GM23248 (cell line): ENCODE measurements around the gene PRKCA. TPM values are rescaled to one million over a fixed set of nuclear protein-coding genes. Genes with fewer than 3 reads are reported as not detected.

Experiments
- DNase-seq: peaks from one replicate; pipeline ENCODE4 v3.0.0-alpha.2; 2015
- H2AFZ ChIP-seq: fragments of 200-600 bp; sonication (generic); 2 replicates; pipeline ENCODE4 v1.6.1; 2016; ENCODE audit warnings: antibody characterized with exemption
- H3F3A ChIP-seq: fragments of 200-600 bp; sonication (generic); 2 replicates; pipeline ENCODE4 v1.6.1; 2016; ENCODE audit warnings: mild to moderate bottlenecking, antibody characterized with exemption, mixed run types; ENCODE audit not compliant: insufficient read depth
- H3K27ac ChIP-seq: fragments of 200-600 bp; sonication (generic); 2 replicates; pipeline ENCODE4 v1.5.1; 2016; ENCODE audit warnings: mild to moderate bottlenecking
- H3K27me3 ChIP-seq: fragments of 200-600 bp; sonication (generic); replicated peaks from 2 replicates; pipeline ENCODE4 v1.6.1; 2016; ENCODE audit warnings: mild to moderate bottlenecking; ENCODE audit not compliant: insufficient read depth
- H3K36me3 ChIP-seq: fragments of 200-600 bp; sonication (generic); 2 replicates; pipeline ENCODE4 v1.6.1; 2016; ENCODE audit warnings: low read depth, mild to moderate bottlenecking
- H3K4me1 ChIP-seq: fragments of 200-600 bp; sonication (generic); 2 replicates; pipeline ENCODE4 v1.6.1; 2016; ENCODE audit warnings: mild to moderate bottlenecking; ENCODE audit not compliant: insufficient read depth
- H3K4me2 ChIP-seq: fragments of 200-600 bp; sonication (generic); one replicate; pipeline ENCODE4 v1.6.1; 2016; ENCODE audit warnings: mild to moderate bottlenecking; ENCODE audit not compliant: unreplicated experiment
- H3K4me3 ChIP-seq: fragments of 200-600 bp; sonication (generic); 2 replicates; pipeline ENCODE4 v1.5.1; 2016; ENCODE audit warnings: mild to moderate bottlenecking
- H3K79me2 ChIP-seq: fragments of 200-600 bp; sonication (generic); 2 replicates; pipeline ENCODE4 v1.6.1; 2016; ENCODE audit warnings: mild to moderate bottlenecking; ENCODE audit not compliant: insufficient read depth
- H3K9ac ChIP-seq: fragments of 200-600 bp; sonication (generic); 2 replicates; pipeline ENCODE4 v1.6.1; 2016; ENCODE audit warnings: mild to moderate bottlenecking
- H3K9me2 ChIP-seq: fragments of 200-600 bp; sonication (generic); 2 replicates; pipeline ENCODE4 v1.6.1; 2016; ENCODE audit warnings: mixed run types, mild to moderate bottlenecking, moderate library complexity; ENCODE audit not compliant: insufficient read depth
- H3K9me3 ChIP-seq: fragments of 200-600 bp; sonication (generic); one replicate; pipeline ENCODE4 v1.6.1; 2017; ENCODE audit warnings: low read depth
- H4K20me1 ChIP-seq: fragments of 200-600 bp; sonication (generic); 2 replicates; pipeline ENCODE4 v1.6.0; 2016; ENCODE audit not compliant: insufficient read depth
- EZH2 ChIP-seq: fragments of 200-600 bp; sonication (generic); IDR thresholded peaks from 2 replicates; pipeline ENCODE4 v1.6.1; 2018; ENCODE audit warnings: antibody characterized with exemption, mild to moderate bottlenecking; ENCODE audit not compliant: insufficient read depth, poor library complexity, severe bottlenecking
- EZH2phosphoT487 ChIP-seq: fragments of 200-600 bp; sonication (generic); IDR thresholded peaks from 2 replicates; pipeline ENCODE4 v1.6.1; 2018; ENCODE audit warnings: antibody characterized with exemption, moderate library complexity, mild to moderate bottlenecking, low read depth; ENCODE audit not compliant: insufficient read depth
- WGBS, 2 experiments: methylation state at CpG; one replicate each; pipeline ENCODE4 v1.1.6; 2015 to 2017; ENCODE audit warnings: low lambda C conversion rate in 2 of 2, low coverage in 1 of 2; ENCODE audit errors: missing lambda C conversion rate in 2 of 2; 5-methylcytosine and 5-hydroxymethylcytosine counted together
- in situ Hi-C: fragments of 300-500 bp; cut with MboI; formaldehyde crosslinking; loops from 2 replicates; pipeline ENCODE4 v1.15.0; 2020
- polyA plus RNA-seq: library from polyadenylated mRNA; unstranded; fragments of >200 nt; fragmentation: Nextera tagmentation; extraction: Ambion mirVana; gene quantifications from 2 replicates; pipeline ENCODE4 v1.2.1, GENCODE V29; 2016
- total RNA-seq: library from RNA; depleted of rRNA; stranded (reverse); fragments of >200 nt; shearing (Covaris generic); gene quantifications from 2 replicates; pipeline ENCODE4 v1.2.3, GENCODE V29; 2014

Gene PRKCA
- total and polyA plus RNA-seq, 2 experiments from 2014 or later: 17.3 to 28.5 TPM

DNA sequence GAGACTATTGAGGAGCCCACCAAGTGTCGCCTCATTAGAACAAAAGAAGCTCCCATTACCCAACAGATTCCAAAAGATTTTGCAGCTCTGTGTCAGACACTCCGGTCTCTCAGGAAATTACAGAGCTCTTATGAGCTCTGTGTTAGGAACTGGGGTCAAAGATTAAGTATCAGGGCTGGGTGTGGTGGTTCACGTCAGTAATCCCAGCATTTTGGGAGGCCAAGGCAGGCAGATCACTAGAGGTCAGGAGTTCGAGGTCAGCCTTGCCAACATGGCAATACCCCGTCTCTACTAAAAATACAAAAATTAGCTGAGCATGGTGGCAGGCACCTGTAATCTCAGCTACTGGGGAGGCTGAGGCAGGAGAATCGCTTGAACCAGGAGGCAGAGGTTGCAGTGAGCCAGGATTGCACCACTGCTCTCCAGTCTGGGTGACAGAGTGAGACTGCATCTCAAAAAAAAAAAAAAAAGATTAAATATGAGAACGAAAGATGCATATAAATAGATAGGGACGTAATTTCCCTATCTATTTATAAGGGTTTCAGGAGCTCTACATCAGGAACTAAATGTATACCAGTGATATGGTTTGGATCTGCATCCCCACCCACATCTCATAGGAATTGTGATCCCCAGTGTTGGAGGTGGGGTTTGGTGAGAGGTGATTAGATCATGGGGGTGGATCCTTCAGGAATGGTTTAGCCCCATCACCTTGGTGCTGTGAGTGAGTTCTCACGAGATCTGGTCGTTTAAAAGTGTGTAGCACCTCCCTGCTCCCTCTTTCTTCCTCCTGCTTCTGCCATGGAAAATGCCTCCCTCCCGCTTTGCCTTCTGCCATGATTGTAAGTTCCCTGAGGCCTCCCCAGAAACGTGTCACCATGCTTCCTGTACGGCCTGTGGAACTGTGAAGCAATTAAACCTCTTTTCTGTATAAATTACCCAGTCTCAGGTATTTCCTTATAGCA, 111.4 kb downstream of the PRKCA start:
- H3K36me3 ChIP-seq: no peaks in the 10 kb centered on the region
- in situ Hi-C loops: no loop called here
- H3K4me1 ChIP-seq: no peaks in the 10 kb centered on the region
- no peaks in the 10 kb centered on the region for H3K9me3 ChIP-seq
- WGBS, 2 experiments: 87 to 91% methylated on average over 13 of the region's 13 CpGs
- H3K9ac ChIP-seq: no peak overlapping the region
- H3K4me2 ChIP-seq: no peak overlapping the region
- H3K9me2 ChIP-seq: no peaks in the 10 kb centered on the region
- H3K79me2 ChIP-seq: peaks cover 100% of the 10 kb centered on the region
- no peak overlapping the region for H3K27ac ChIP-seq
- DNase-seq: no peak
- no peak overlapping the region for H2AFZ ChIP-seq
- no peaks in the 10 kb centered on the region for H3K27me3 ChIP-seq
- no peak for TF ChIP-seq EZH2
- no peak for TF ChIP-seq EZH2phosphoT487
- H3K4me3 ChIP-seq: no peak overlapping the region
- no peaks in the 10 kb centered on the region; the same call in 1 of the 2 replicates for H3F3A ChIP-seq
- no peaks in the 10 kb centered on the region for H4K20me1 ChIP-seq

DNA sequence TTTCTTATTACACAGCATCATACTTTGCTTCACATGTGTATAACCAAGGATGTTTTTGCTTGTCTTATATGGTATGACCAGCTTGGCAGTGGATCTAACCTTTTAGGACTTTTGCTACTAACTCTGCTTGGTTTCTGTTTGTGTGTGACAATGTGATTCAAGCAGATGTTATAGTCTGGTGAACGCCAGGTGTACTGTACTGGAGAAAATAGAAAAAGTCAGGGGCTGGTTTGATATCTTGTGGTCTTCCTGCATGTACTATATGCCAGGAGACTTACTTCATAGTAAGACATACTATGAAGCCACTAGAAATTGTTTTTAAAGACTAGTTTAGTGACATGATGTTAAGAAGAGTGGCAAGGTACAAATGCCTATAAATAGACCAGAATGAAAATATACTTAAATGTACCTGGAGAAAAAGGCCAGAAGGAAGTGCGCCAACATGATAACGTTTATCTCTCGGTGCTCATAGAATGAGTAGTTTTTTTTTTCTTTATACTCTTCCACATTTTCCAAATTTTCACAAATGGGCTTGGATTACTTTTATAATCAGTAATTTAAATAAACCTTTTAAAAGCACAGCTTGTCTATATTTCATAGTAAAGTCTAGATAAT, 112.3 kb downstream of the PRKCA start:
- no peak overlapping the region for H2AFZ ChIP-seq
- no peak overlapping the region for H3K4me3 ChIP-seq
- no peaks in the 10 kb centered on the region for H3K9me3 ChIP-seq
- no peak overlapping the region for H3K9ac ChIP-seq
- no peak overlapping the region for H3K4me2 ChIP-seq
- no peak for TF ChIP-seq EZH2
- TF ChIP-seq EZH2phosphoT487: no peak
- H3K9me2 ChIP-seq: no peaks in the 10 kb centered on the region
- peaks cover 100% of the 10 kb centered on the region for H3K79me2 ChIP-seq
- H3K36me3 ChIP-seq: no peaks in the 10 kb centered on the region
- no peak overlapping the region for H3K27ac ChIP-seq
- in situ Hi-C loops: no loop called here
- no peaks in the 10 kb centered on the region; the same call in 1 of the 2 replicates for H3F3A ChIP-seq
- WGBS, 2 experiments: 88 to 96% methylated on average over 4 of the region's 4 CpGs
- no peaks in the 10 kb centered on the region for H4K20me1 ChIP-seq
- no peaks in the 10 kb centered on the region for H3K4me1 ChIP-seq
- no peaks in the 10 kb centered on the region for H3K27me3 ChIP-seq
- no peak for DNase-seq

DNA sequence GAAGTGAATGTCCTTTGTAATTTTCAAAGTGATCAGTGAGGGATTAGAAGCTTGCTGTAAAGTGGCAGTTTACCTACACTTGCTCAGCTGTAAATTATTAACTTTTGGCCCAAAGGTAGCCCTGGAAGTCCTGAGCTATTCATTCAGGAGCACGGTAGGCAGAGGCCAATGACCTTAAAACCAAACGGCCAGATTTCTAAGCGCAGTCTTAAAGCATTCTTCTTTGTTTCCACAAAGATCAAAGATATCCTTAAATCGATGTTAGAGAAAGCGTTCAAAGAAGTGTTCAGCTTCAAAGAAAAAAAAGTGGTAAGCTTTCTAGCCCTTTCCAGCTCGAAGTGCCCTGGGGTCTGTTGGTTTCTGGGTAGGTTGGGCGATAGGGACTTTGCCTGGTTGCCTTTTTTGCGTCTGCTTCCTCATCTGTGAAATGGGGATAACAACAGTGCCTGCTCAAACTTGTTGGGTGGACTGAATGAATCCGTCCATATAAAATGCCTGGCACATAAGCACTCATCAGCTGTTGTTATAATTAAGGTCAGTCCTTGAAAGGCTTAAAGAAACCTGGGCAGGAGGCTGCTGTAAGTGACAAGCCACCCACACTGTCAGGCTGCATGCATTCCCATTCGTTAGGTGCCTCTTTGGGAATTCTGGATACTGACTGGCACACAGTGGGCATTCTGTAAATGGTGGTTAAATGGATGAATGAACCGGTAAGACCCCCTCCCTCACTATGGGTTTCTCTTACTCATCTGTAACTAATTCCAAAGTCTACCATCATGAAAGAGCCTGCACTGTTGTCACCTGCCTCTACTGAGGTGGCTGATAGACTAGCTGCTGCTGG, 113.2 kb downstream of the PRKCA start:
- in situ Hi-C loops: no loop called here
- 83 to 84% methylated on average over 11 of the region's 11 CpGs for WGBS, 2 experiments
- Histone ChIP-seq H3K4me3 (no peak overlapping the region), H3K79me2 (peaks cover 100% of the 10 kb centered on the region), H3K27me3 (no peaks in the 10 kb centered on the region), H3F3A (peaks cover 4% of the 10 kb centered on the region), H3K9ac (no peak overlapping the region), H3K9me2 (no peaks in the 10 kb centered on the region), H3K36me3 (no peaks in the 10 kb centered on the region), H4K20me1 (no peaks in the 10 kb centered on the region), H2AFZ (no peak overlapping the region), H3K9me3 (no peaks in the 10 kb centered on the region), H3K4me1 (peaks cover 5% of the 10 kb centered on the region; the same call in 1 of the 2 replicates), H3K4me2 (no peak overlapping the region), H3K27ac (no peak overlapping the region)
- DNase-seq: no peak
- TF ChIP-seq EZH2 (no peak), EZH2phosphoT487 (no peak)
